ENCODE measurements around the gene EID2.

The EID2 gene

GRCh38 chr19:39502640-39503417 is 37.1 kb downstream of the EID2 start:
- peak; percentile 82 for DNase-seq (ENCODE audit: low read depth, low spot score)

GRCh38 chr19:39501340-39501739 is 38.6 kb downstream of the EID2 start:
- DNase-seq (ENCODE audit: low read depth, low spot score): no peak

GRCh38 chr19:39500543-39500942 is 39.4 kb downstream of the EID2 start:
- DNase-seq (ENCODE audit: low read depth, low spot score): no peak

- DNase-seq (ENCODE audit: low read depth, low spot score): no peak
These were observed 40.0 kb downstream of the EID2 start for GRCh38 chr19:39499932-39500331.

- no peak for DNase-seq (ENCODE audit: low read depth, low spot score)
These were observed 40.9 kb downstream of the EID2 start, which contains the start of gene DLL3 for GRCh38 chr19:39498798-39499642. Gene DLL3, plus strand, starts transcription at chr19:39498947. Its CDS starts 28 bp downstream, at chr19:39498975.

- DNase-seq (ENCODE audit: low read depth, low spot score): peak; percentile 84
These were observed 41.8 kb downstream of the EID2 start for GRCh38 chr19:39497996-39498797.

GRCh38 chr19:39497701-39497995 is 42.3 kb downstream of the EID2 start:
- no peak for DNase-seq (ENCODE audit: low read depth, low spot score)

- no peak for DNase-seq (ENCODE audit: low read depth, low spot score)
These were observed 43.9 kb downstream of the EID2 start for GRCh38 chr19:39496063-39496462.

GRCh38 chr19:39494661-39495060 is 45.3 kb downstream of the EID2 start:
- no peak for DNase-seq (ENCODE audit: low read depth, low spot score)

- DNase-seq (ENCODE audit: low read depth, low spot score): no peak
These were observed 47.2 kb downstream of the EID2 start for GRCh38 chr19:39492788-39493187.

- DNase-seq (ENCODE audit: low read depth, low spot score): no peak
These were observed 47.7 kb downstream of the EID2 start for GRCh38 chr19:39492225-39492624.

GRCh38 chr19:39489756-39490155 is 50.2 kb downstream of the EID2 start:
- no peak for DNase-seq (ENCODE audit: low read depth, low spot score)
